ENCODE measurements around the gene GFER. TPM values are rescaled to one million over a fixed set of nuclear protein-coding genes. Genes with fewer than 3 reads are reported as not detected.

GFER gene
- total and polyA plus RNA-seq, 10 of the 15 experiments (the other 5 are each of a cell fraction or from before 2014, with no cell fraction given), result 2.4 to 57.7 (median 31.3) TPM

DNA sequence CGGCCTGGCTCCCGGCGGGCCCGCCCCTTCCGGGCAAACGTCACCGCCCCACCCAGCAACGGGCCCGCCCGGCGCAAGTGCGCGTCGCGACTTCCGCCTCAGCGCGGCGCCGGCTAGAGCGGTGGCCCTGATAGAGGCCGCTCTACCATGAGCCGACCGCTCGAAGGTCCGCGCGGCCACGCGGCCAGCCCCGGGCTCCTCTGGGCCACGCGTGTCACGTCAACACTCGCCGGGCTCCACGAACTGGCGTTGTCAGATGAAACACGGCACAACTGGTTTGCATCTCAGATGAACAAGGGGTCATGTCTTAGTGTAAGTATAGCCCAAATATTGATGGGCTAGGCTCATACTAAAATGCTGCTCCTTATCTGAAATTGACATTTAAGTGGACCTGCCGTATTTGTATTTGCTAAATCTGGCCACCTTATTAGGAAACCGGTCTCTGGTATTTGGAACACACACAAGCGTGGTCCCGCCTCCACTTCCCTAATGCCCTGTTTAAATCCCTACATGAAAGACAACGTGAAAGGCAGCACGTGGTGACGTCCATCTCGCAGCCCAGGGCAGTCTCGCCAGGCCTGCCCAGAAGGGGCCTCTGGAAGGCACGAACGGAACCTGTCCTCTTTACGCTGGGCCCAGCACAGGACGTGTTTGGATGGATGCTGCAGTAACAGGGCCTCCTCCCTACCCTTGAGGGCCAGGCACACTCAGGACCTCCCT lies 26.0 kb downstream of the GFER start, which contains the start of gene ZNF598 (continued):
- no peak for TF ChIP-seq SUZ12 (IDR thresholded peaks at IDR 0.05; ENCODE audit: unreplicated experiment)
- TF ChIP-seq ESRRA (IDR thresholded peaks at IDR 0.05; ENCODE audit: low read length), result no peak
- no peak for TF ChIP-seq HDAC6 (IDR thresholded peaks at IDR 0.05; ENCODE audit: unreplicated experiment)
- peak; percentile 63 for TF ChIP-seq ZNF207 (IDR thresholded peaks at IDR 0.05; ENCODE audit: borderline replicate concordance)
- TF ChIP-seq, protein P1, sequence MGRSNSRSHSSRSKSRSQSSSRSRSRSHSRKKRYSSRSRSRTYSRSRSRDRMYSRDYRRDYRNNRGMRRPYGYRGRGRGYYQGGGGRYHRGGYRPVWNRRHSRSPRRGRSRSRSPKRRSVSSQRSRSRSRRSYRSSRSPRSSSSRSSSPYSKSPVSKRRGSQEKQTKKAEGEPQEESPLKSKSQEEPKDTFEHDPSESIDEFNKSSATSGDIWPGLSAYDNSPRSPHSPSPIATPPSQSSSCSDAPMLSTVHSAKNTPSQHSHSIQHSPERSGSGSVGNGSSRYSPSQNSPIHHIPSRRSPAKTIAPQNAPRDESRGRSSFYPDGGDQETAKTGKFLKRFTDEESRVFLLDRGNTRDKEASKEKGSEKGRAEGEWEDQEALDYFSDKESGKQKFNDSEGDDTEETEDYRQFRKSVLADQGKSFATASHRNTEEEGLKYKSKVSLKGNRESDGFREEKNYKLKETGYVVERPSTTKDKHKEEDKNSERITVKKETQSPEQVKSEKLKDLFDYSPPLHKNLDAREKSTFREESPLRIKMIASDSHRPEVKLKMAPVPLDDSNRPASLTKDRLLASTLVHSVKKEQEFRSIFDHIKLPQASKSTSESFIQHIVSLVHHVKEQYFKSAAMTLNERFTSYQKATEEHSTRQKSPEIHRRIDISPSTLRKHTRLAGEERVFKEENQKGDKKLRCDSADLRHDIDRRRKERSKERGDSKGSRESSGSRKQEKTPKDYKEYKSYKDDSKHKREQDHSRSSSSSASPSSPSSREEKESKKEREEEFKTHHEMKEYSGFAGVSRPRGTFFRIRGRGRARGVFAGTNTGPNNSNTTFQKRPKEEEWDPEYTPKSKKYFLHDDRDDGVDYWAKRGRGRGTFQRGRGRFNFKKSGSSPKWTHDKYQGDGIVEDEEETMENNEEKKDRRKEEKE (IDR thresholded peaks at IDR 0.05), result no peak
- TF ChIP-seq, protein P2, sequence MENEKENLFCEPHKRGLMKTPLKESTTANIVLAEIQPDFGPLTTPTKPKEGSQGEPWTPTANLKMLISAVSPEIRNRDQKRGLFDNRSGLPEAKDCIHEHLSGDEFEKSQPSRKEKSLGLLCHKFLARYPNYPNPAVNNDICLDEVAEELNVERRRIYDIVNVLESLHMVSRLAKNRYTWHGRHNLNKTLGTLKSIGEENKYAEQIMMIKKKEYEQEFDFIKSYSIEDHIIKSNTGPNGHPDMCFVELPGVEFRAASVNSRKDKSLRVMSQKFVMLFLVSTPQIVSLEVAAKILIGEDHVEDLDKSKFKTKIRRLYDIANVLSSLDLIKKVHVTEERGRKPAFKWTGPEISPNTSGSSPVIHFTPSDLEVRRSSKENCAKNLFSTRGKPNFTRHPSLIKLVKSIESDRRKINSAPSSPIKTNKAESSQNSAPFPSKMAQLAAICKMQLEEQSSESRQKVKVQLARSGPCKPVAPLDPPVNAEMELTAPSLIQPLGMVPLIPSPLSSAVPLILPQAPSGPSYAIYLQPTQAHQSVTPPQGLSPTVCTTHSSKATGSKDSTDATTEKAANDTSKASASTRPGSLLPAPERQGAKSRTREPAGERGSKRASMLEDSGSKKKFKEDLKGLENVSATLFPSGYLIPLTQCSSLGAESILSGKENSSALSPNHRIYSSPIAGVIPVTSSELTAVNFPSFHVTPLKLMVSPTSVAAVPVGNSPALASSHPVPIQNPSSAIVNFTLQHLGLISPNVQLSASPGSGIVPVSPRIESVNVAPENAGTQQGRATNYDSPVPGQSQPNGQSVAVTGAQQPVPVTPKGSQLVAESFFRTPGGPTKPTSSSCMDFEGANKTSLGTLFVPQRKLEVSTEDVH (IDR thresholded peaks at IDR 0.05; ENCODE audit: low read depth, partially characterized antibody), result no peak
- no peak for TF ChIP-seq TCF7 (IDR thresholded peaks at IDR 0.05; ENCODE audit: borderline replicate concordance)
- TF ChIP-seq SPI1 (IDR thresholded peaks at IDR 0.05; ENCODE audit: borderline replicate concordance, insufficient read depth, low read depth, low read length), result peak; percentile 49; the same call in 1 of the 2 replicates
- no peak for TF ChIP-seq PAX5 (IDR thresholded peaks at IDR 0.05; ENCODE audit: borderline replicate concordance, low read depth, low read length)
- TF ChIP-seq CBFB (IDR thresholded peaks at IDR 0.05; ENCODE audit: low read depth), result peak; percentile 67
- TF ChIP-seq SIN3A (IDR thresholded peaks at IDR 0.05; ENCODE audit: low read depth, low read length), result peak; percentile 68
- peak; percentile 76 for TF ChIP-seq HCFC1 (IDR thresholded peaks at IDR 0.05; ENCODE audit: low read length)
- peak; percentile 51; the same call in 1 of the 2 replicates for TF ChIP-seq ZNF24 (IDR thresholded peaks at IDR 0.05)
- TF ChIP-seq TCF3 (IDR thresholded peaks at IDR 0.05; ENCODE audit: borderline replicate concordance, insufficient read depth, low read depth, low read length), result 0 out of 2 replicates have a peak, but pooled peaks have one; percentile 61
- TF ChIP-seq YBX1 (IDR thresholded peaks at IDR 0.05), result no peak
- 0 out of 2 replicates have a peak, but pooled peaks have one; percentile 28 for TF ChIP-seq RB1 (IDR thresholded peaks at IDR 0.05; ENCODE audit: borderline replicate concordance)
- TF ChIP-seq, protein P3, sequence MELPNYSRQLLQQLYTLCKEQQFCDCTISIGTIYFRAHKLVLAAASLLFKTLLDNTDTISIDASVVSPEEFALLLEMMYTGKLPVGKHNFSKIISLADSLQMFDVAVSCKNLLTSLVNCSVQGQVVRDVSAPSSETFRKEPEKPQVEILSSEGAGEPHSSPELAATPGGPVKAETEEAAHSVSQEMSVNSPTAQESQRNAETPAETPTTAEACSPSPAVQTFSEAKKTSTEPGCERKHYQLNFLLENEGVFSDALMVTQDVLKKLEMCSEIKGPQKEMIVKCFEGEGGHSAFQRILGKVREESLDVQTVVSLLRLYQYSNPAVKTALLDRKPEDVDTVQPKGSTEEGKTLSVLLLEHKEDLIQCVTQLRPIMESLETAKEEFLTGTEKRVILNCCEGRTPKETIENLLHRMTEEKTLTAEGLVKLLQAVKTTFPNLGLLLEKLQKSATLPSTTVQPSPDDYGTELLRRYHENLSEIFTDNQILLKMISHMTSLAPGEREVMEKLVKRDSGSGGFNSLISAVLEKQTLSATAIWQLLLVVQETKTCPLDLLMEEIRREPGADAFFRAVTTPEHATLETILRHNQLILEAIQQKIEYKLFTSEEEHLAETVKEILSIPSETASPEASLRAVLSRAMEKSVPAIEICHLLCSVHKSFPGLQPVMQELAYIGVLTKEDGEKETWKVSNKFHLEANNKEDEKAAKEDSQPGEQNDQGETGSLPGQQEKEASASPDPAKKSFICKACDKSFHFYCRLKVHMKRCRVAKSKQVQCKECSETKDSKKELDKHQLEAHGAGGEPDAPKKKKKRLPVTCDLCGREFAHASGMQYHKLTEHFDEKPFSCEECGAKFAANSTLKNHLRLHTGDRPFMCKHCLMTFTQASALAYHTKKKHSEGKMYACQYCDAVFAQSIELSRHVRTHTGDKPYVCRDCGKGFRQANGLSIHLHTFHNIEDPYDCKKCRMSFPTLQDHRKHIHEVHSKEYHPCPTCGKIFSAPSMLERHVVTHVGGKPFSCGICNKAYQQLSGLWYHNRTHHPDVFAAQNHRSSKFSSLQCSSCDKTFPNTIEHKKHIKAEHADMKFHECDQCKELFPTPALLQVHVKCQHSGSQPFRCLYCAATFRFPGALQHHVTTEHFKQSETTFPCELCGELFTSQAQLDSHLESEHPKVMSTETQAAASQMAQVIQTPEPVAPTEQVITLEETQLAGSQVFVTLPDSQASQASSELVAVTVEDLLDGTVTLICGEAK (IDR thresholded peaks at IDR 0.05; ENCODE audit: borderline replicate concordance), result peak; percentile 84
- no peak for TF ChIP-seq CBX3 (IDR thresholded peaks at IDR 0.05; ENCODE audit: borderline replicate concordance, low read depth)
- TF ChIP-seq, protein P4, sequence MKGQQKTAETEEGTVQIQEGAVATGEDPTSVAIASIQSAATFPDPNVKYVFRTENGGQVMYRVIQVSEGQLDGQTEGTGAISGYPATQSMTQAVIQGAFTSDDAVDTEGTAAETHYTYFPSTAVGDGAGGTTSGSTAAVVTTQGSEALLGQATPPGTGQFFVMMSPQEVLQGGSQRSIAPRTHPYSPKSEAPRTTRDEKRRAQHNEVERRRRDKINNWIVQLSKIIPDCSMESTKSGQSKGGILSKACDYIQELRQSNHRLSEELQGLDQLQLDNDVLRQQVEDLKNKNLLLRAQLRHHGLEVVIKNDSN (IDR thresholded peaks at IDR 0.05; ENCODE audit: borderline replicate concordance, extremely low read length, insufficient read depth, low read depth, low read length), result peak; percentile 50
- no peak for TF ChIP-seq RBBP5 (conservative IDR thresholded peaks at IDR 0.05)
